Hematopoietic multipotent progenitor cell treated with erythropoietin and hydrocortisone succinate and interleukin-3 and kit ligand, for 15 days (in vitro differentiated cells): ENCODE data around the gene P3H2.

ENCODE experiments used
- DNase-seq: peaks from one replicate; pipeline ENCODE4 v3.0.0-alpha.2; 2015; ENCODE audit warnings: low spot score

P3H2 gene

DNA sequence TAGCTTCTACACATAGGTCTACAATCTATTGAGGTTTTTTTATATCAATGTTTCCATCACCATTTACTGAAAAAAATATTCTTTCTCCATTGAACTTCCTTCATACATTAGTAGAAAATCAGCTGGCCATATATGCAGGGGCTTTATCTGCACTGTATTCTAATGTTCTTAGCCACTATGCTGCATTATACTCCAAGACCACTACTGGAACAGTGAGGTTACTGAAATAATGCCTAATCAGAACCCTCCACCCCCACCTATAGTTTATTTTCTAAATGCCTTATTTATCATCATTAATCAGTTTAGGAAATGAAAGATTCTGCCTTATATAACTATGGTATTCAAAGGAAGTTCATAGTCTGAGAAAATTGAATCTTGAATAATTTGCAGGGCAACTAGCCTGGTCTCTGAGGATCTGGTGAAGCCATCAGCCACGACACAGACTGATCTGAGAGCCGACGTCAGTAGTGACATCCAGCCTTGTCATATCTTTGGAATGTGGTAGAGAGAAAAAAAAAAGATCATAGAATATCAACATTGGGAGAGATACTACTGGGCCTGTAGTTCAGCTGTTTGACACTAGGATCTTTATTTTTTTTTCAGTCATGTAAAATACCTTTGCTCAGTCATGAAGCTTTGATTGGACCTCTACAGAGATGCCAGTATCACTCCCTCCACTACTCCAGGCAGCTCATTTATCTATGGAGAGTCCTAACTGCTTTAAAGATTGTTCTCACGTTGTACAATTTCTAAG is 66.6 kb downstream of the P3H2 start:
- DNase-seq: no peak

- DNase-seq: no peak
Measured at GRCh38 chr3:190051641-190052040, 69.1 kb downstream of the P3H2 start.

GRCh38 chr3:190048932-190049441 is 71.7 kb downstream of the P3H2 start:
- DNase-seq: no peak

DNA sequence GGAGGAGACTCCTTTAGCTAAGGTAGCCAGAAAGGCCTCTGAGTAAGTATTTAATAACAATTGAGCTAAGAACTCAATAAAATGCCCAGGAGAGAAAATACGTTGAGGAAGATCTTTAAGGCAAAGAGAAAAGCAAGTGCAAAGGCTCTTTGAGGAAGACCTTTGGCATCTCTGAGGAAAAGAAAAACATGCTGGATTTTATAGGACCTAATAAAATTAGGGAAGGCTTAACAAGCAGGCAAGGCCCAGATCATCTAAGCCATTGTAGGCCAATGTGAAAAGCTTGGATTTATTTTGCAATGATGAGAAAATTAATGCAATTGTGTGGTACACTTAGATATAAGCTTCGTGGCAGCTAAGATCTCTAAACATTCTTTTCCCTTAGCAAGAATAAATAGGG is 75.7 kb downstream of the P3H2 start:
- DNase-seq: no peak

GRCh38 chr3:190044142-190044541 is 76.6 kb downstream of the P3H2 start:
- DNase-seq: no peak

GRCh38 chr3:190043741-190044140 is 77.0 kb downstream of the P3H2 start:
- DNase-seq: no peak

GRCh38 chr3:190042558-190042957 is 78.1 kb downstream of the P3H2 start:
- DNase-seq: no peak

GRCh38 chr3:190041333-190042041 is 79.2 kb downstream of the P3H2 start:
- DNase-seq: no peak

DNA sequence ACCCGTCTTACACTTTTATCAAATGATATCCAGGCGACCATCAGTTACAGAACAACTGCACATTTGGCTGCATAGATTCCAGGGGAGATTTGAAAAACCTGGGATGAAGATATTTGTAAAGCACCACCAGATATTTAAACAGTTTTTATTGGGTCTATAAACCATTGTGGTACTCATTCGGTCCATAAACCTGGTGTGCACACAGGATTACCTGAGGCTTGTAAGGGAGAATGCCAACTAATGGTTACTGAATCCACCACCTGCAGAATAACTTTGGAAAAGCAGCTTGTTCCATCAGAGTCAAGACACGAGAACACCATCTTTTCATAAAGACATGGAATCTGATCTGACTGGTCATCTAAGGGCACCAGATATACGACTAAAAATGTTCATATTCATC is 80.6 kb downstream of the P3H2 start:
- no peak for DNase-seq

DNA sequence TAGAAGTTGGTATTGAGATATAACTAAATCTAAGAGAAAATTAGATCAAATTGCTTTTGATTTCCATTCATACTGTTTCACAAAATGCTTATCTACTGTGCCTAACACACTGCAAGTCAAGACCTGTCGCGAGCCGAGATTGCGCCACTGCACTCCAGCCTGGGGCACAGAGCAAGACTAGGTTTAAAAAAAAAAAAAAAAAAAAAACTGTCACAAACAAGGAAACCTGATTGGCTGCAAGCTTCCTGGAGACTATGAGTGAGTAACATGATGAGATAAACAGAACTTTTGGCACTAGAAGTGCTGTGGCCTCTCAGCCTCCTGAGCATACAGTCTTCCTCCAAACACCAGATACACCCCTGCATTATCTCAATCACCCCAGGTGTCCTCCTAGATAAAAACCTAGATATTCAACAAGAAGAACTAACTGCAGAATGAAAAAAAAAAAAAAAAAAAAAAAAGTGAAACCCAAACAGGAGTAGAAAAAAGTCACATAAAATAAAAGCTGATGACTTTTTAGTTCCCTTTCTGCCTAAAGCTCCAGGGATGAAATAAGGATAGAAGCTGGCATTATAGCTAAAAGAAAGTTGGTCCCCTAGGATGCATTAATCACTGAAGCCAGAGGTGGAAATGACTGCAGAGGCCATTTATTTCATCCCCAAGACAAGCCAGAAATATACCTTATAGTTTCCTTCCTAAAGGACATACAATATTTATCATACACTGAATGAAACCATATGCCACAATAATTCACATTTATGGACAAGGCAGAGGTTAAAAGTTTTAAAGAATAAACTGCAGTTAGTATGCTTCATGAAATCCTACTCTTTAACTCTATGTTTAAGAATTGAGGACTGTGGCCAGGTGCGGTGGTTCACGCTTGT is 82.4 kb downstream of the P3H2 start:
- DNase-seq: no peak

- DNase-seq: no peak
Measured at GRCh38 chr3:190036631-190037030, 84.1 kb downstream of the P3H2 start.

DNA sequence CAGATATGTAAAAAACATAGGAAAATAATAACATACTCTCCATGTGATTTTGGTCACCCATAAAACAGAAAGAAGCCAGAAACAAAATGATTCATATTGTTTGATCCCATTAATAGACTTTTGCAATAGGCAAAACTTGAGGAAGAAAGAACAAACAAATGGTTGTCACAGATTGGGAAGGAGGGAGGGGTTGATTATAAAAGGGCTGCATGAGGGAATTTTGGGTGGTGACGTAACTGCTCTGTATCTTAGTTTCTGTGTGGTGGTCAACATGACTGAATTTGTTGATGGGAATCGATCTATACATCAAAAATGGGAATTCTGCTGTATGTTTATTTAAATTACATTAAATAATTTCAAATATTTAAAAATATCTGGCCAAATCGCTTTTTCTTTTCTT is 86.3 kb downstream of the P3H2 start:
- DNase-seq: no peak

GRCh38 chr3:190032923-190033322 is 87.8 kb downstream of the P3H2 start:
- DNase-seq: no peak

- no peak for DNase-seq
Measured at GRCh38 chr3:190031887-190032752, 88.6 kb downstream of the P3H2 start.

- DNase-seq: no peak
Measured at GRCh38 chr3:190027116-190027515, 93.6 kb downstream of the P3H2 start.

GRCh38 chr3:190026154-190026553 is 94.5 kb downstream of the P3H2 start:
- no peak for DNase-seq

GRCh38 chr3:190024912-190025311 is 95.8 kb downstream of the P3H2 start:
- DNase-seq: no peak

- no peak for DNase-seq
Measured at GRCh38 chr3:190019844-190020243, 100.9 kb downstream of the P3H2 start.

GRCh38 chr3:190019006-190019405 is 101.7 kb downstream of the P3H2 start:
- DNase-seq: no peak

GRCh38 chr3:190018460-190018859 is 102.2 kb downstream of the P3H2 start:
- no peak for DNase-seq

DNA sequence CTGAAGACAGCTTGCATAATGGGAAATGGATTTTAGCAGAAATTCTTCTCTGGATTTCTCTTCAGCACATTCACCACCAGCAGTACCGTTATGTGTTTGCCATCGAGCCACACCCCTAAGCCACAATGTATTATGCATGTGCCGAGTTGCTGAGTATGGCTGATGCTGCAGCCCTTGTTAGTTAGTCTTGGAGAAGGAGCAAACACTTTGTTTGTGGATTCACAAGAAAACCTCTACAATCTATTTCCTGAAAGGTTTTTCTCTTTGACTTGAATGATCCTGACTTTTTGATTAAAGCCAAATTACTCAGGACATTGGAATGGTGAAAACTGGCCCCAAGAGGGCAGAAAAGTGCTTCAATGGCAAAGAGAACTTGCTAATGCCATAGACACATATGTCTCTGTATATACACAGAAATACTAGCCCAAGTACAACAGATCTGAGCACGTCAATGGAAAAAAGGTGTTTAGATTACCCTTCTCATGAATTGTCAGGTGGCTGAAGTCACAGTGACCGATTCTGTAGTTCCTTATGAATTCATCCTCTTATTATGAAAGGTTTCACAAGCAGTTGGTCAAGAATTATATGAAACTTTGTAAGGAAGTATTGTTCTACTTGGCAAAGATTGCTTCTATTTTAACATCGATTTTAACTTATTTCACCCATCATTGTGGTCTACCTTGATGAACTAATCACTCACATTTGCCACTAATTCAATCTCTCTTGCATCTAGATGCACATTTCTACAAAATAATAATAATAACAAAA is 103.0 kb downstream of the P3H2 start:
- no peak for DNase-seq
